Measurements from ENCODE around the gene GDPD4. TPM values are rescaled to one million over a fixed set of nuclear protein-coding genes. Genes with fewer than 3 reads are reported as not detected.

The GDPD4 gene
- total RNA-seq, 1 experiment from 2014 or later = not detected

GRCh38 chr11:77203901-77204753 is 97.4 kb downstream of the GDPD4 start:
- ATAC-seq (no peak; the same call in 1 of the 2 replicates), DNase-seq (no peak)
- Histone ChIP-seq H4K20me1 (ENCODE audit: low read length) (no peaks in the 10 kb centered on the region), H3K27ac (ENCODE audit: low read length) (no peak overlapping the region), H3K4me2 (ENCODE audit: low read length) (no peak overlapping the region), H3K9me2 (replicated peaks; ENCODE audit: low read length) (no peaks in the 10 kb centered on the region), H3K4me3 (ENCODE audit: low read length) (no peak overlapping the region), H3K9me3 (ENCODE audit: low read length) (no peaks in the 10 kb centered on the region), H2AFZ (ENCODE audit: low read length) (no peak overlapping the region), H3K9ac (ENCODE audit: low read length) (no peak overlapping the region), H3K27me3 (ENCODE audit: low read length) (no peaks in the 10 kb centered on the region), H3K79me2 (ENCODE audit: low read length) (no peaks in the 10 kb centered on the region), H3K4me1 (ENCODE audit: insufficient read depth, low read length) (no peaks in the 10 kb centered on the region), H3F3A (ENCODE audit: low read length, unreplicated experiment) (no peaks in the 10 kb centered on the region), H3K36me3 (ENCODE audit: low read depth, low read length) (no peaks in the 10 kb centered on the region)
- ChIA-PET CTCF (no interaction called here), POLR2A (ENCODE audit: unreplicated experiment) (no interaction called here)
- BruUV-seq (replicated peaks) = no TSS peak
- TF ChIP-seq EZH2phosphoT487 (IDR thresholded peaks at IDR 0.05; ENCODE audit: borderline replicate concordance, low read length) (no peak), CTCF (conservative IDR thresholded peaks at IDR 0.05; ENCODE audit: low read depth, low read length) (no peak)
- intact Hi-C loops (cut with micrococcal nuclease) = no loop called here

GRCh38 chr11:77202941-77203900 is 98.3 kb downstream of the GDPD4 start:
- Histone ChIP-seq H3K9me3 (ENCODE audit: low read length) (no peaks in the 10 kb centered on the region), H3K4me3 (ENCODE audit: low read length) (no peak overlapping the region), H3K79me2 (ENCODE audit: low read length) (no peaks in the 10 kb centered on the region), H3K9ac (ENCODE audit: low read length) (no peak overlapping the region), H3K27me3 (ENCODE audit: low read length) (no peaks in the 10 kb centered on the region), H4K20me1 (ENCODE audit: low read length) (no peaks in the 10 kb centered on the region), H3K27ac (ENCODE audit: low read length) (no peak overlapping the region), H3F3A (ENCODE audit: low read length, unreplicated experiment) (no peaks in the 10 kb centered on the region), H3K9me2 (replicated peaks; ENCODE audit: low read length) (no peaks in the 10 kb centered on the region), H3K36me3 (ENCODE audit: low read depth, low read length) (no peaks in the 10 kb centered on the region), H3K4me1 (ENCODE audit: insufficient read depth, low read length) (no peaks in the 10 kb centered on the region), H3K4me2 (ENCODE audit: low read length) (no peak overlapping the region), H2AFZ (ENCODE audit: low read length) (no peak overlapping the region)
- no peak for TF ChIP-seq EZH2phosphoT487 (IDR thresholded peaks at IDR 0.05; ENCODE audit: borderline replicate concordance, low read length)
- no peak for TF ChIP-seq CTCF (conservative IDR thresholded peaks at IDR 0.05; ENCODE audit: low read depth, low read length)
- no peak for TF ChIP-seq EZH2 (IDR thresholded peaks at IDR 0.05; ENCODE audit: low read length, unreplicated experiment)
- intact Hi-C loops (cut with micrococcal nuclease) = no loop called here
- BruUV-seq (replicated peaks) = no TSS peak
- no peak for DNase-seq
- CTCF ChIA-PET = no interaction called here
- POLR2A ChIA-PET (ENCODE audit: unreplicated experiment) = no interaction called here
- ATAC-seq = no peak

All from PC-3 (cell line).